ENCODE measurements around the gene CAMSAP1. TPM values are rescaled to one million over a fixed set of nuclear protein-coding genes. Genes with fewer than 3 reads are reported as not detected.

Gene CAMSAP1
- total and polyA plus RNA-seq, 2 of the 4 experiments (the other 2 are of a cell fraction), result 8.2 to 19.5 TPM

DNA sequence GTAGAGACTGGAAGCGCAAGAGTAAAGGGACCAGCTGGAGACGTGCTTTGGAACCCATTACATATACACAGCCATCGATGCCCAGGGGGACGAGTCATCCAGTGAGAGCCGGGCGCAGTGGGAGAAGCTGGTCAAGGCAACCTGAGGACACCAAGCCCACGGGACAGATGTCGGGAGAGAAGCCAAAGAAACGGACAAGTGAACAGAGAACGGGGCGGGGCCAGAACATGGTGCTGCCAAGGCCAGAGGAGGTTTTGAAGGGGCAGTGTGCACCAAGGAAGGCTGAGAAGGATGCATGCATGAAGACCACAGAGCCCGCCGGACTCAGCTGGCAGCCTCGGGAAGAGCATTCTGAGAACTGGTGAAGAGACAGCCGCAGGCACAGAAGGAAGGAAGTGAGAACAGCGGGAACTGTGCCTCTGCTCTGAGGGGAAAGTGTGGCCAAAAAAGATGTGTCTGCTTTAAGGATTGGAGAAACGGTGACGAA is 20.3 kb downstream of the CAMSAP1 start:
- Histone ChIP-seq H3K27me3 (ENCODE audit: control insufficient read depth, insufficient read depth, low read length) (no peaks in the 10 kb centered on the region), H3K9me3 (ENCODE audit: control insufficient read depth, insufficient read depth, low read length) (no peaks in the 10 kb centered on the region), H2BK15ac (ENCODE audit: low read depth, low read length) (no peak overlapping the region), H3K27ac (ENCODE audit: insufficient read depth, low read length) (no peak overlapping the region), H3K9me1 (ENCODE audit: insufficient read depth, low read length) (peaks cover 60% of the 10 kb centered on the region), H3K4me2 (ENCODE audit: low read depth, low read length) (no peak overlapping the region), H4K20me1 (ENCODE audit: insufficient read depth, low read length) (peaks cover 98% of the 10 kb centered on the region), H3K79me1 (ENCODE audit: low read depth in 1 of 2, low read length in 2 of 2) (peaks cover 26 to 96% of the 10 kb centered on the region in 2 experiments; a peak in 3 of 4 replicates), H2AK5ac (ENCODE audit: low read depth, low read length) (0 out of 2 replicates have a peak overlapping the region, but pooled peaks have one; percentile 7), H3K14ac (replicated peaks; ENCODE audit: low read depth, low read length) (0 out of 2 replicates have a peak overlapping the region, but pooled peaks have one; percentile 14), H3K4ac (ENCODE audit: low read depth, low read length) (peak overlapping the region; percentile 9; the same call in 1 of the 2 replicates), H2AFZ (replicated peaks; ENCODE audit: low read length, poor library complexity) (no peak overlapping the region), H3K36me3 (ENCODE audit: control insufficient read depth, insufficient read depth, low read length) (no peaks in the 10 kb centered on the region), H3K9ac (ENCODE audit: low read depth, low read length) (no peak overlapping the region), H2AK9ac (replicated peaks; ENCODE audit: low read depth, low read length, poor library complexity) (peak overlapping the region; percentile 33), H3K4me3 (ENCODE audit: insufficient read depth, low read depth, low read length) (no peak overlapping the region), H2BK5ac (ENCODE audit: low read depth, low read length, poor library complexity, severe bottlenecking) (no peak overlapping the region), H3K56ac (ENCODE audit: extremely low read depth, insufficient read depth, low read length) (no peak overlapping the region), H2BK20ac (ENCODE audit: low read depth, low read length) (no peak overlapping the region), H4K91ac (ENCODE audit: insufficient read depth, low read depth, low read length) (no peak overlapping the region), H3K23ac (ENCODE audit: low read depth, low read length) (no peak overlapping the region), H4K8ac (ENCODE audit: low read depth in 2 of 2, low read length in 2 of 2) (no peak overlapping the region), H2BK120ac (ENCODE audit: low read depth, low read length) (no peak overlapping the region), H3K18ac (ENCODE audit: low read depth, low read length) (no peak overlapping the region), H4K5ac (ENCODE audit: low read depth, low read length) (no peak overlapping the region), H3K4me1 (ENCODE audit: control insufficient read depth, insufficient read depth, low read length) (peaks cover 33% of the 10 kb centered on the region)
- ATAC-seq (ENCODE audit: low read depth) (no peak), DNase-seq (peak; percentile 45)
- intact Hi-C loops (cut with micrococcal nuclease), result no loop called here
- TF ChIP-seq MAFK (IDR thresholded peaks at IDR 0.05; ENCODE audit: low read depth, low read length) (no peak), CEBPB (IDR thresholded peaks at IDR 0.05; ENCODE audit: low read depth, low read length) (no peak), USF2 (IDR thresholded peaks at IDR 0.05; ENCODE audit: low read depth, low read length) (no peak), MXI1 (IDR thresholded peaks at IDR 0.05; ENCODE audit: borderline replicate concordance, low read depth, low read length) (no peak), MAZ (IDR thresholded peaks at IDR 0.05; ENCODE audit: borderline replicate concordance, low read depth, low read length) (no peak), RFX5 (IDR thresholded peaks at IDR 0.05; ENCODE audit: low read depth, low read length) (no peak), POLR2A (IDR thresholded peaks at IDR 0.05; ENCODE audit: low read depth, low read length) (no peak), NFE2L2 (IDR thresholded peaks at IDR 0.05; ENCODE audit: low read depth, low read length) (no peak), BHLHE40 (IDR thresholded peaks at IDR 0.05; ENCODE audit: low read depth, low read length) (no peak), FOS (IDR thresholded peaks at IDR 0.05; ENCODE audit: low read depth, low read length) (no peak), RCOR1 (IDR thresholded peaks at IDR 0.05; ENCODE audit: insufficient replicate concordance, low read length) (no peak), RAD21 (IDR thresholded peaks at IDR 0.05; ENCODE audit: low read length) (no peak), SMC3 (IDR thresholded peaks at IDR 0.05; ENCODE audit: low read depth, low read length) (no peak)
- TF ChIP-seq, protein P1, sequence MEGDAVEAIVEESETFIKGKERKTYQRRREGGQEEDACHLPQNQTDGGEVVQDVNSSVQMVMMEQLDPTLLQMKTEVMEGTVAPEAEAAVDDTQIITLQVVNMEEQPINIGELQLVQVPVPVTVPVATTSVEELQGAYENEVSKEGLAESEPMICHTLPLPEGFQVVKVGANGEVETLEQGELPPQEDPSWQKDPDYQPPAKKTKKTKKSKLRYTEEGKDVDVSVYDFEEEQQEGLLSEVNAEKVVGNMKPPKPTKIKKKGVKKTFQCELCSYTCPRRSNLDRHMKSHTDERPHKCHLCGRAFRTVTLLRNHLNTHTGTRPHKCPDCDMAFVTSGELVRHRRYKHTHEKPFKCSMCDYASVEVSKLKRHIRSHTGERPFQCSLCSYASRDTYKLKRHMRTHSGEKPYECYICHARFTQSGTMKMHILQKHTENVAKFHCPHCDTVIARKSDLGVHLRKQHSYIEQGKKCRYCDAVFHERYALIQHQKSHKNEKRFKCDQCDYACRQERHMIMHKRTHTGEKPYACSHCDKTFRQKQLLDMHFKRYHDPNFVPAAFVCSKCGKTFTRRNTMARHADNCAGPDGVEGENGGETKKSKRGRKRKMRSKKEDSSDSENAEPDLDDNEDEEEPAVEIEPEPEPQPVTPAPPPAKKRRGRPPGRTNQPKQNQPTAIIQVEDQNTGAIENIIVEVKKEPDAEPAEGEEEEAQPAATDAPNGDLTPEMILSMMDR (conservative IDR thresholded peaks at IDR 0.05; ENCODE audit: low read depth, low read length), result no peak
- CTCF ChIA-PET, result no interaction called here
- in situ Hi-C loops (cut with MboI; ENCODE audit: low sequenced_read_pairs), result no loop called here
- POLR2A ChIA-PET (ENCODE audit: unreplicated experiment), result no interaction called here
- BruUV-seq (replicated peaks), result no TSS peak
- WGBS, 2 experiments (ENCODE audit: extremely low coverage in 2 of 2, insufficient read length in 1 of 2), result 84% methylated on average over 12 of the region's 18 CpGs; no CpG with 5 or more reads in 1 of the 2 experiments
- dilution Hi-C loops (cut with HindIII; ENCODE audit: low sequenced_read_pairs, unreplicated experiment), result no loop called here

All from IMR-90 (cell line).